SIG-M5 (cell line): ENCODE results near the gene KDM4C.
A peak's percentile ranks its signal among the peaks of the same experiment; 100 is the strongest.
"Not testable (repeated sequence)": the region's sequence is repeated elsewhere in the genome, so short reads cannot be mapped to it uniquely, and the experiment has no call there.

ENCODE experiments used
- DNase-seq: peaks from one replicate; lab custom pipeline; 2025; lab: John Stamatoyannopoulos, UW

The KDM4C gene

DNA sequence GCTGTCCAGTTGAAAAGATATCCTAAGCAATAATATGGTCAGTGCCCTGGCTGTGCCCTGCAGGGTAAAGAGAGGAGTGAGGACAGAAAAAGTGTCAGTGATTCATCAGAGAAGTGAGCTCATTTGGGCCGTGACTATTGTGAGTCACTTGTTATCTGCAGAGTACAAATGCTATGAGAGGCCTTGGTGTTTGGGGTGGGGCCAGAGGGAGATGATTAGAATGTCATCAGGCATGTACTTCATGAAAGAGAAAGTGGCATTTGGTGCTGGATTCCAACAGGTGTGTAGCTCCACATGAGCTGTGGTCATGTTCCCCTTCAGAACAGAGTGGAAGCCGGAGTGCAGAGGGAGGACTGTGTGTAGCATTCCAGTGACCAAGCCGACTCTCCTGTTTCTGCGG is 174.1 kb downstream of the KDM4C start:
- no peak for DNase-seq

DNA sequence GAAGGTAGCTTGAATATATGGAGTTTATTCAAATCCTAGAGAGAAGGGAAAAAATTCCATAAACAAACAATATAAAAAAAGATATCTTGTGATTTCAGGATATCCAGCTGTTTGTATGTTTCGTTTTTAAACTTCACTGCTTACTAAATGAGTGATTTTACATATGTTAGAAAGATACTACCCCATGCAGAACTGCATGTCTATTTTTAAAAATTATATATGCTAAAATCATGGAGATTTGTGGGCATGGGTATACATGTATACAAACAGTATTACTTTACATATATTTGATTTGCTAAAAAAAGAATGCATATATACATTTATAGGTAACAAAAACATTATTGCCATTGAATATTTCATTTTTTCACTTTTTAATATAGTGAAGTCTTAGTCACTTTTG is 178.3 kb downstream of the KDM4C start:
- no peak for DNase-seq

- DNase-seq: no peak
Measured at GRCh38 chr9:6937209-6937608, 179.4 kb downstream of the KDM4C start.

- no peak for DNase-seq
Measured at GRCh38 chr9:6938447-6938846, 180.7 kb downstream of the KDM4C start.

DNA sequence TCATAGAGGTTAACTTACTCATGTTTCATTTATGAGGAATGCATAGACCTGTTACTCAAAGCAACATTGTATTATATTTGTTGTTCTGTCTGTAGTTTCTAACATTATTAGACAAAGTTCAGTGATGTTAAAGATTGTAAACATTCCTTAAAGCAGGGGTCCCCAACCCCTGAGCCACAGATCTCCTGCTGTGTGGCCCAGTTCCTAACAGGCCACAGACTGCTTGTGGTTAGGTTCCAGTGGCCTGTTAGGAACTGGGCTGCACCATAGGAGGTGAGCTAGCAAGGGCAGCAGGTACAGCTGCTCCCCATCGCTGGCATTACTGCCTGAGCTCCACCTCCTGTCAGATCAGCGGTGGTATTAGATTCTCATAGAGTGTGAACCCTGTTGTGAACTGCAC is 181.1 kb downstream of the KDM4C start:
- no peak for DNase-seq

DNA sequence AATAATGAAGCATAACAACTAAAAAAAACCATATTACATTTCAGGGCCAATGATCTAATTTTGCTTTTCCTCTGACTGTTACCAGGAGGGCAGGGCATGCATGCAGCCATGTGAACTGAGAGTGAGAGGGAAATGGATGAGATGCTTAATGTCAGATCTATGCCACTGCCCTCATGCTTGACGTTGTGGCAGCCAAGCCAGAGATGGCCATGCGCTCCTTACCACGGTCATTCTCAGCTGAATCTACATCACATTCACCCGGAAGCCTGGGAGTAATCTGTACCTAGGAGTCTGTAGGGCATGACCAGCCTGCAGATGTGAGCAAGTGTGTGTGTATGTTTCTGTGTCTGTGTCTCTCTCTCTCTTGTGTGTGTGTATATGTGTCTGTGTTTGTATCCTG is 183.7 kb downstream of the KDM4C start:
- DNase-seq: no peak

DNA sequence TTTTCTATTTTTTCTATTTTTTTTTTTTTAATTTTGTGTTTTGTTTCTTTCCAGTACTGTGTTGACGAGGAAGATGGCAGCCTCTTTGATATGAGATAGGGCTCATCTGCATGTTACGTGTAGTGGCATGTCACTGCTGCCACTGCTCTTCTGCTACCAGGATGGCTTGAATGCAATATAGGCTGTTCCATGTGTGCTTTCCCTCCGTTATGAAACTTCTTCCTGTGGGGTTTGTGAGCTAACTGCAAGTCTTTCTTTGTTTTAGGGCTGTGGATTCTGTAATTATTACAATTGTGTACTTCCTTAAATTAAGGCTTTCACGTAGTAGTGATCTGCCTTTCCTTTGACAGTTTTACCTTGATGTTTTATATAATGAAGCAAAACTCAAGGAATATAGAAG is 184.6 kb downstream of the KDM4C start:
- no peak for DNase-seq

- no peak for DNase-seq
Measured at GRCh38 chr9:6943293-6943692, 185.5 kb downstream of the KDM4C start.

DNA sequence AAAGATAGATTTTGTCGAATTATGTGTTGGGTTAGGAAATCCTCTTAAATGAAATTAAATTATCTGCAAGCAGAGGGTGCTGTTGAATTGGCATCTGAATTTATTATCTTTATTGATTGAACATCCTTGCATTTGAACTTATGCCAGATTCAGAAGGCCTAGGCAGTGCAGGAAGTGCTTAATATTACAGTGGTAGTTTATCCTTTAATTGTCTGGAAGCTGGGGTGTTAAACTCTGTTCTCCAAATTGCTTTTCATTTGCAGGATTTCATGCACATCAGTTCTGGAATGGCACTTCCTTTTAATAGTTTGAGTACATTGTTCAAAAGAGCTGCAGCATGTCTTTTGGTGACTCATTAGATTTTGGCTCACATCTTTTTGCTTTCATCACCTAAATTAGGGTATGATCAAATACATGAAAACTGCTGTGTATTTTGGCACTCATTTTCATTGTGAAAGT is 186.3 kb downstream of the KDM4C start:
- DNase-seq: no peak

DNA sequence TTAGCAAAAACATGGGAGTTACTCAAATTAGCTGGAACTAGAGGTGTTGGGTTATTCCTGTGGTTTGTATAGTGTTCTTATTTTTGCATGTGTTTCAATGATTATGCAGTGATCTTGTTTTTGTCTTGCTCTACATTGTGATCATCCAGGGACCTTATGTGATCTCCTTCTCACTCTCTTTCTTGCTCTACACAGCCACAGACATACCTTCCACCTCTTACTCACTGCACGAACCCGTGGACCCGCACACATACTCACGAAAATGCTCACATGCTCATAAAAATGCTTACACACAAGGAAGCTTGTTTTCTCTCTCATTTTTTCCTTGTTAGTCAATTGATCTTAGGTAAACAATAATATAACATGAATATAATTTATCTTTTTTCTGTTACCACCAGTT is 187.1 kb downstream of the KDM4C start:
- DNase-seq: no peak

DNA sequence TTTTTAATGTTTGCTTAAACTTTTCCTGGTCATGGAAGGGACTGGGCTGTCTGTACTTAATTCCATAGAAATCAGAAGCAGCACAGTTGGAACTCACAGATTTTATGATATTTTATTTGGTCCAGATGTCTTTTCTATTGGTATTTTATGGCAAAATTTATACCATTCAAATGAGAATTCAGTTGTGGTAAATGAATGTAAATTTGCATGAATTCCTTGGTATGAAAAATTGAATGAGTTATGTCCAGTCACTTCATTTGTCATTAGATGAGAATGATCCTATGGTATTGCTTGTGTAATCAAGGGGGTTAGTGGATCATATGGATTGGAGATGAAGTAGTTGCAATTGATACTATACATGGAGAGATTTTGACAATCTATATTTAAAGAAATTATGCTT is 188.0 kb downstream of the KDM4C start:
- no peak for DNase-seq

- DNase-seq: no peak
Measured at GRCh38 chr9:6946583-6947166, 188.9 kb downstream of the KDM4C start.

GRCh38 chr9:6948921-6949320 is 191.1 kb downstream of the KDM4C start:
- DNase-seq: not testable (repeated sequence)

DNA sequence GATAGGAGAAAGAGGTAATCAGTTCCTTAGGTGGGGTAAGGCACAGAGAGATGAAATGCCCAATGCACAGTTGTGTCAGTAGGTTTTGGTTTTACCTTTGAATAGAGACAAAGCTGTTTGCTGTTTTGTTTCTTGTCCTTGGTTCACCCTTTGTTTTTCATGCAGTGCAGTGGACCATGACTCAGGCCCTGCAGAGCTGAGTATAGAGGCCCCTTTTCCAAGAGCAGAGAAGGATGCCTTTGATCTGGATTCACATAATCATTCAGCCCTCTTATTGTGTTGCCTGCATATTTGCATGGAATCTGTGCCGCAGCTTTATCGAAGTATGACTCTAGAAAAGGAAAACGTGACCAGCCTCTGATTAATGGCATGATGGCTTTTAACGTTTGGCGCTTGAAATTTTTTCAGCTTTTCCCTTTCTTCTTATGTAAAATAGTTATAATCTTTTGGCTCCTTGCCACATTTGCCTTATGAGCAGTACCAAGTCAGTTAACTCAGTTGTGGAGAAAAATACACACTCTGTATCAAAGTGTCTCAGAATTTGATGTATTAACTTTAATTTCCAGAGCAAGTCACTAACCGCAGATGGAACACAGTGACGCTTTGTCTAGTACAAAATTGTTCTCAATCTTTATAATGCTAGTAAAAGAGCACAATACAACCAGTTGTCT is 197.6 kb downstream of the KDM4C start:
- DNase-seq: no peak

DNA sequence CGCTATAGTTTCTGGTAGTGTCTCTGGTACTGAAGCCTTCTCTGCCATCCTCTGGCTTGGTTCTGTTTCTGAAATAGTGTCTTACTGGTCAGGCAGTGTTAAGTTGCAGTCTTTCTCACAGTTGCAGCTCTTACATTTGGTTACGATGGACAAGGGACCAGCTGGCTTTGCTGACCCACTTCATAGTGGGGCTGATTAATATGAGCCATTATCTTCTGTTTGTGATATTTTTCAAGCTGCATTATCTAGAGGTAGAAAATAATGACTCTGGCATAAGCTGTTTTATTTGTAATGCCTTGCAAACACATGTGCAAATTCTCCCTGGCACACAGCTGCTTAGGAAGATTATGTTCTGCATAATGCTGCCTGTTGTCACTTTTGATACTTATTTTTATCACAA is 199.1 kb downstream of the KDM4C start:
- DNase-seq: no peak

DNA sequence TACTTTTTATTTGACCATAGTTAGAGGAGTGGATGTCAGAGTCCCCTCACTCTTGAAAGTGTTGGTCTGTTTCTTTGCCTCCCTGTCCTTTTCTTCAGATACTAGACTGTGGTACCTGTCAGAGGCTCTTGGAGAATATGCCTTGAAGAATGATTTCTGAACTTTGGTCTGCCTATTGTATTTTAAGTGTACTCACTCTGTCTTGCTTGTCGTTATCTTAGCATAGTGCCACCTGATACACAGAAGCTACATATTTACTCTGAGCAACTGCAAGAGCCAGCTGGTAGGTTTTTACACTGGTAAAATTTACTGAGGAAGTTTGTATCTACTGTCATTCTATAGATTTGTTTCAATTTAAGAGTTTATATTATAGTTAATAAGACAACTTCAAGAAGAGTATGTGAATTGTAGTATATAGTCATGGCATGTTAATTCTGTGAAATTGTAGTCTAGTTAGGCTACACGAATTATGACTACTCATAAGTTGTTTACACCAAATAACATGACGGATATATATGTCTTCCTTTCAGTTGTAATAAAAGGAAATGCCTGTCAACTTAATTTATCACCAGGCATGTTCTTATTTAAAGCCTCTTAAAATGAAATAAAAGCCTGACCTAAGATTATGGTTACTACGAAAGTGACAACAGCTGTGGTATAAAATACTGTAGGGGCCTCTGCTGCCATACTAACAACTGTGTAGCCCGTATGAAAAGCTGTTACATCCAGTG is 201.7 kb downstream of the KDM4C start:
- DNase-seq: no peak

DNA sequence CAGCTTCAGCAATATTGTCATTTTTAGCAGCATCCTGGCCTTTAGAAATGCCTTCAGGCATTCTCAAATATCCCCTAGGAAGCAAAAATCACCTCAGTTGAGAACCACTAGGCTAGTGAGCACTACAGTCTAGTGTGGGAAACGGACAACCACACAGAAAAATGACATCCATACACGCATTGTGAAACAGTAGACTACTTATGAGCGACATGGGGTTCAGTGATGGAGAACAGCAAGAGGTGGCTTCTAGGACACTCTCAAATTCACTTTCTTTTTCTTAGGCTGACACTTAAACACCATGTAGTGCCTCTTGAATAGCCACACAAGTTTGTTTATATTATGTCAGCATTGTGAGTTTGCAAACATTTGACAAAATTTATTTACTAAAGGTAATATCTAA is 203.0 kb downstream of the KDM4C start:
- no peak for DNase-seq

GRCh38 chr9:6961845-6962522 is 204.2 kb downstream of the KDM4C start:
- DNase-seq: no peak

- no peak for DNase-seq
Measured at GRCh38 chr9:6965566-6965965, 207.8 kb downstream of the KDM4C start.

GRCh38 chr9:6968271-6968670 is 210.5 kb downstream of the KDM4C start:
- no peak for DNase-seq

- DNase-seq: no peak
Measured at GRCh38 chr9:6969805-6970204, 212.0 kb downstream of the KDM4C start.

DNA sequence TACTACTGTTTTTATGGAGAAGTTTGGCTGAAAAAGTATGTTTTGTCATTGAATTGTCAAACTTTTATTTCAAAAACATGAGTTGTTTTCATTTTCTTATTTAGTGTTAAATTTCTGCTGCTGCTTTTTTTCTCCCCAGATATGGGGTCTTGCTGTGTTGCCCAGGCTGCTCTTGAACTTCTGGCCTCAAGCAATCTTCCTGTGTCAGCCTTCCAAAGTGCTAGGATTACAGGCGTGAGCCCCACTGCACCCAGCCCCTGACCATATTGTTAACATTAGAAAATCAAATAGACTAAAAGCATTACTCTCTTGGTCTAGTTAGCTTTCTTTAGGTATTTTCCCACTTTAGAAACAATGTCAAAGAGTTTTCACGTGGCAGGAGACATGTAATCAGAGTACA is 215.3 kb downstream of the KDM4C start:
- no peak for DNase-seq

- DNase-seq: peak; percentile 63
Measured at GRCh38 chr9:6973762-6974161, 216.0 kb downstream of the KDM4C start.
